Caco-2 (cell line): ENCODE measurements around the gene ZNF205. TPM values are rescaled to one million over a fixed set of nuclear protein-coding genes. Genes with fewer than 3 reads are reported as not detected.

Experiments used
- BruUV-seq: library from RNA; stranded (reverse); fragments of 400-500 nt; replicated peaks from 2 replicates; lab custom pipeline; 2021; lab: Mats Ljungman, UMichigan
- CTCF ChIA-PET: fragments of 300-600 bp; sonication (Branson Sonifier 250); formaldehyde crosslinking; loops from one replicate; lab custom pipeline; 2022; ENCODE audit warnings: antibody characterized with exemption; lab: Charles Lee
- POLR2A ChIA-PET: fragments of 300-600 bp; sonication (Branson Sonifier 250); formaldehyde crosslinking; loops from one replicate; lab custom pipeline; 2022; ENCODE audit warnings: antibody characterized with exemption; lab: Charles Lee
- DNase-seq, 2 experiments: peaks; one replicate each; pipeline versions ENCODE4 v3.0.0 to v3.0.0-alpha.2; 2020 to 2022
- H3K27me3 ChIP-seq: replicated peaks from 2 replicates; pipeline ENCODE4 v1.6.0; 2011; ENCODE audit warnings: low read length; ENCODE audit not compliant: control insufficient read depth, insufficient read depth
- H3K36me3 ChIP-seq: 2 replicates; pipeline ENCODE4 v1.5.1; 2011; ENCODE audit warnings: low read length; ENCODE audit not compliant: control insufficient read depth, insufficient read depth
- H3K4me1 ChIP-seq: fragments of 250-450 bp; sonication (Bioruptor Pico); 2 replicates; pipeline ENCODE4 v1.5.1; 2020; ENCODE audit warnings: mild to moderate bottlenecking
- H3K4me3 ChIP-seq: 2 replicates; pipeline ENCODE4 v1.5.1; 2011; ENCODE audit warnings: low read depth, mild to moderate bottlenecking, control low read depth, low read length
- H3K9me3 ChIP-seq: fragments of 250-450 bp; sonication (Bioruptor Pico); 2 replicates; pipeline ENCODE4 v1.5.1; 2020; ENCODE audit warnings: mild to moderate bottlenecking, moderate library complexity
- H3K27ac Mint-ChIP-seq: one replicate; pipeline ENCODE4 v1.8.0; 2022; ENCODE audit warnings: mixed read lengths; ENCODE audit not compliant: unreplicated experiment
- H3K27me3 Mint-ChIP-seq: one replicate; pipeline ENCODE4 v1.8.0; 2022; ENCODE audit warnings: mixed read lengths; ENCODE audit not compliant: insufficient read depth, unreplicated experiment
- H3K36me3 Mint-ChIP-seq: one replicate; pipeline ENCODE4 v1.8.0; 2022; ENCODE audit warnings: mild to moderate bottlenecking, mixed read lengths; ENCODE audit not compliant: insufficient read depth, unreplicated experiment
- H3K4me1 Mint-ChIP-seq: one replicate; pipeline ENCODE4 v1.8.0; 2022; ENCODE audit warnings: low read depth, mixed read lengths; ENCODE audit not compliant: unreplicated experiment
- H3K4me3 Mint-ChIP-seq: one replicate; pipeline ENCODE4 v1.8.0; 2022; ENCODE audit warnings: mild to moderate bottlenecking, moderate library complexity, mixed read lengths; ENCODE audit not compliant: unreplicated experiment
- H3K9me3 Mint-ChIP-seq: one replicate; pipeline ENCODE4 v1.8.0; 2022; ENCODE audit warnings: mixed read lengths; ENCODE audit not compliant: unreplicated experiment
- intact Hi-C: fragments of 100-400 bp; cut with micrococcal nuclease; formaldehyde crosslinking; loops from one replicate; pipeline ENCODE4 v1.10.0; 2022; ENCODE audit not compliant: unreplicated experiment
- total RNA-seq: library from RNA; stranded (reverse); gene quantifications from 2 replicates; pipeline ENCODE4 v1.2.3, GENCODE V29; 2022
- TF ChIP-seq, protein P1 (sequence below), 2 experiments: fragments of 200-600 bp in 1 of 2; IDR thresholded peaks; 1 replicate in 1 of 2; 2 replicates in 1 of 2; pipeline versions ENCODE4 v1.5.1 to v1.8.0; 2011 to 2022; ENCODE audit warnings: antibody characterized with exemption in 1 of 2, control low read depth in 1 of 2, inconsistent platforms in 1 of 2, low read depth in 1 of 2, low read length in 1 of 2, mild to moderate bottlenecking in 1 of 2, moderate library complexity in 1 of 2; ENCODE audit not compliant: insufficient read depth in 1 of 2, severe bottlenecking in 1 of 2, unreplicated experiment in 1 of 2

Gene ZNF205
- total RNA-seq, 1 experiment from 2014 or later = 13.5 TPM

DNA sequence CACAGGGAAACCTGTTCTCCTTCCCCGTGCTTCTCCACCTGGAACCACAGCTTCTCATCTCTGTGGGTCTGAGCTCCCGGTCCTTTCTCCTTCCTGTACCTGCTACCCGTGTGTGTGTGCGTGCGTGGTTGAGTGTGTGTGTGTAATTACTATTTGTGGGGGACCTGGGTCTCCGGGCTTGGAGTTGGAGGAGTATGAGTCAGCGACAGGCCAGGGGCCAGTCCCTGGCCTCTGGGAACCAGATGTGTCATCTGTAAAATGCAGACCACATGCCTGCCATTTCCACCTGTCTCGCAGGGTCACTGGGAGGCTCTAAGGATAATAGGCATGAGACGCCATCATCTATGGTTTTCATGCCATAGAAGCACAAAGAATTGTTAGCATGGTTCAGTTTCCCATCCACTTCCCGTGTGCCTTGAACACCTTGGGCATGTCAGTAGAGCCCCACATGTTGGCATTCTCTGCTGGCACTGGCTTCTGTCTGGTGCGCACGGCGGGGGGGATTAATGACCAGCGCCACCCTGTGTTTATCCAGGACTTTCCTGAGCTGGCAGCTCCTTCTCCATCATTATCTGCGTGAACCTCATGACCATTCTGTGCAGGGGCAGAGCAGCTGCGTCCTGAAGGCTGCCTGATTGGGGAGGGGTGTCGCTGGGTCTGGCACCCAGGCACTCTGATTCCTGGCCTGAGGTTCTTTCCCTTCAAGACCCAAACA lies 1.5 kb downstream of the ZNF205 start:
- Mint-ChIP-seq H3K4me1 (peaks cover 6% of the 10 kb centered on the region), H3K27me3 (no peaks in the 10 kb centered on the region), H3K4me3 (peak overlapping the region; percentile 70), H3K9me3 (no peaks in the 10 kb centered on the region), H3K36me3 (peaks cover 12% of the 10 kb centered on the region), H3K27ac (no peak overlapping the region)
- intact Hi-C loops = no loop called here
- H3K36me3 ChIP-seq = no peaks in the 10 kb centered on the region
- H3K4me3 ChIP-seq = peak overlapping the region; percentile 50; the same call in 1 of the 2 replicates
- H3K9me3 ChIP-seq = no peaks in the 10 kb centered on the region
- H3K4me1 ChIP-seq = peaks cover 4% of the 10 kb centered on the region; the same call in 1 of the 2 replicates
- POLR2A ChIA-PET = no interaction called here
- TF ChIP-seq, protein P1, sequence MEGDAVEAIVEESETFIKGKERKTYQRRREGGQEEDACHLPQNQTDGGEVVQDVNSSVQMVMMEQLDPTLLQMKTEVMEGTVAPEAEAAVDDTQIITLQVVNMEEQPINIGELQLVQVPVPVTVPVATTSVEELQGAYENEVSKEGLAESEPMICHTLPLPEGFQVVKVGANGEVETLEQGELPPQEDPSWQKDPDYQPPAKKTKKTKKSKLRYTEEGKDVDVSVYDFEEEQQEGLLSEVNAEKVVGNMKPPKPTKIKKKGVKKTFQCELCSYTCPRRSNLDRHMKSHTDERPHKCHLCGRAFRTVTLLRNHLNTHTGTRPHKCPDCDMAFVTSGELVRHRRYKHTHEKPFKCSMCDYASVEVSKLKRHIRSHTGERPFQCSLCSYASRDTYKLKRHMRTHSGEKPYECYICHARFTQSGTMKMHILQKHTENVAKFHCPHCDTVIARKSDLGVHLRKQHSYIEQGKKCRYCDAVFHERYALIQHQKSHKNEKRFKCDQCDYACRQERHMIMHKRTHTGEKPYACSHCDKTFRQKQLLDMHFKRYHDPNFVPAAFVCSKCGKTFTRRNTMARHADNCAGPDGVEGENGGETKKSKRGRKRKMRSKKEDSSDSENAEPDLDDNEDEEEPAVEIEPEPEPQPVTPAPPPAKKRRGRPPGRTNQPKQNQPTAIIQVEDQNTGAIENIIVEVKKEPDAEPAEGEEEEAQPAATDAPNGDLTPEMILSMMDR (IDR thresholded peaks at IDR 0.05; ENCODE audit: insufficient read depth in 1 of 2, low read depth in 1 of 2, low read length in 1 of 2, severe bottlenecking in 1 of 2, unreplicated experiment in 1 of 2) = no peak
- CTCF ChIA-PET = no interaction called here
- no TSS peak for BruUV-seq
- no peak for DNase-seq
- H3K27me3 ChIP-seq = no peaks in the 10 kb centered on the region

DNA sequence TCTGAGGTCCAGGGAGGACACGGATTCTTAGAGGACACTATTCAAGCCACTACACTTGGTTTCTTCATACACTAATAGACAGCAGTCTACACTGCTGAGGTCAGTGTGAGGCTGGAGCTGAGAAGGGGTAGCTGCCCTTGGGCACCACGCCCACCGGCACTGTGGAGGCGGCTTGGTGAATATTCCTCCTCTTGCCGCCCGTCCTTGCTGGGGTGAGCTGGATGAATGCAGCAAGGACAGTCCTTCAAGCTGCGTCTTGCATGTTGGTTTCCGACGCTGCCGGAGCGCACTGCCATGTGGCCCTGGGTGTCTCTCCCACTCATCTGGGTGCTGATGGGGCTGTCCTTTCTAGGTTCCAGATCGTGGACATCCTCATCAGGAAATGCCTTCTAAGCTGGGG lies 2.6 kb downstream of the ZNF205 start:
- intact Hi-C loops = no loop called here
- peak overlapping the region; percentile 20 for H3K4me3 Mint-ChIP-seq
- POLR2A ChIA-PET = no interaction called here

DNA sequence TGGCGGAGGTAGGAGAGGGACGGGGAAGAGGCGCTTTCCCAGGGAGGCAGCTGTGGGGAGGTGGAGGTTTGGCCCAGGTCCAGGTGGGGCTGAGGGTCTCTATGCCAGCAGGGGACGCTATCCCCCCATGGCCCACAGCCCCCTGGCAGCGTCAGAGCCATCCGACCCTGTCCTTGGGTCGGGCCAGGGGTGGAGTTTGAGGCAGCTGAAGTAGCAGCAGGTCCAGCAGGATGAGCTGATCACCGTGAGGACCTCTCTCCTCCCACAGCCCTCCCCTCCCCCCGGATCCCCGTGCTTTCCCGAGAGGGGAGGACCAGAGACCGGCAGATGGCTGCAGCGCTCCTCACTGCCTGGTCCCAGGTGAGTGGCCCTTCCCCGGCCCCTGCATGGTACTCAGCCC lies 3.2 kb downstream of the ZNF205 start:
- no peaks in the 10 kb centered on the region for H3K27me3 Mint-ChIP-seq
- CTCF ChIA-PET = no interaction called here
- Histone ChIP-seq H3K4me1 (peaks cover 4% of the 10 kb centered on the region; the same call in 1 of the 2 replicates), H3K4me3 (no peak overlapping the region), H3K9me3 (no peaks in the 10 kb centered on the region), H3K36me3 (no peaks in the 10 kb centered on the region), H3K27me3 (no peaks in the 10 kb centered on the region)
- no TSS peak for BruUV-seq
- intact Hi-C loops = no loop called here
- H3K4me3 Mint-ChIP-seq = no peak overlapping the region
- no peak for DNase-seq
- no peak overlapping the region for H3K27ac Mint-ChIP-seq
- no peaks in the 10 kb centered on the region for H3K9me3 Mint-ChIP-seq
- POLR2A ChIA-PET = no interaction called here
- TF ChIP-seq, protein P1 (IDR thresholded peaks at IDR 0.05; ENCODE audit: insufficient read depth in 1 of 2, low read depth in 1 of 2, low read length in 1 of 2, severe bottlenecking in 1 of 2, unreplicated experiment in 1 of 2) = no peak
- peaks cover 6% of the 10 kb centered on the region for H3K4me1 Mint-ChIP-seq
- peaks cover 19% of the 10 kb centered on the region for H3K36me3 Mint-ChIP-seq

More for the DNA sequence above, 2.6 kb downstream of the ZNF205 start:
- Histone ChIP-seq H3K4me3 (no peak overlapping the region), H3K4me1 (peaks cover 4% of the 10 kb centered on the region; the same call in 1 of the 2 replicates), H3K36me3 (no peaks in the 10 kb centered on the region), H3K9me3 (no peaks in the 10 kb centered on the region), H3K27me3 (no peaks in the 10 kb centered on the region)
- CTCF ChIA-PET = no interaction called here
- peaks cover 19% of the 10 kb centered on the region for H3K36me3 Mint-ChIP-seq
- TF ChIP-seq, protein P1 (IDR thresholded peaks at IDR 0.05; ENCODE audit: insufficient read depth in 1 of 2, low read depth in 1 of 2, low read length in 1 of 2, severe bottlenecking in 1 of 2, unreplicated experiment in 1 of 2) = no peak
- peaks cover 6% of the 10 kb centered on the region for H3K4me1 Mint-ChIP-seq
- H3K27me3 Mint-ChIP-seq = no peaks in the 10 kb centered on the region
- no peak overlapping the region for H3K27ac Mint-ChIP-seq
- no TSS peak for BruUV-seq
- no peaks in the 10 kb centered on the region for H3K9me3 Mint-ChIP-seq
- DNase-seq = no peak
